SK-N-SH (cell line): ENCODE measurements around the gene FAM168A. TPM values are rescaled to one million over a fixed set of nuclear protein-coding genes. Genes with fewer than 3 reads are reported as not detected.
"Not testable (repeated sequence)": the region's sequence is repeated elsewhere in the genome, so short reads cannot be mapped to it uniquely, and the experiment has no call there.

Experiments
- CTCF ChIA-PET: fragments of 300-600, 350-600 bp; formaldehyde crosslinking; extraction: SDS; loops from one replicate; lab custom pipeline; 2021; lab: Yijun Ruan, JAX
- POLR2A ChIA-PET: fragments of 350-600 bp; sonication (Branson Sonifier 250); formaldehyde crosslinking; extraction: SDS; loops from one replicate; lab custom pipeline; 2020; ENCODE audit warnings: antibody characterized with exemption, inconsistent platforms; lab: Yijun Ruan, JAX
- DNase-seq: peaks from one replicate; pipeline ENCODE4 v3.0.0; 2012
- H2AFZ ChIP-seq: fragments of 200-600 bp; sonication (generic); 2 replicates; pipeline ENCODE4 v1.8.1; 2016; ENCODE audit warnings: antibody characterized with exemption, mild to moderate bottlenecking, low read depth
- H3F3A ChIP-seq: fragments of 200-600 bp; sonication (generic); replicated peaks from 2 replicates; pipeline ENCODE3; 2016; ENCODE audit warnings: antibody characterized with exemption, mild to moderate bottlenecking; ENCODE audit not compliant: insufficient read depth
- H3K27ac ChIP-seq, 2 experiments: fragments of 200-500 bp in 1 of 2; fragments of 200-600 bp in 1 of 2; sonication (Bioruptor generic) in 1 of 2; sonication (generic), shearing (Covaris generic) in 1 of 2; 2 replicates each; pipeline versions ENCODE4 v1.5.1 to v1.6.1; 2014 to 2016; ENCODE audit warnings: low read depth in 2 of 2, inconsistent platforms in 1 of 2, low read length in 1 of 2, mild to moderate bottlenecking in 1 of 2, mixed read lengths in 1 of 2
- H3K27me3 ChIP-seq: fragments of 200-600 bp; sonication (generic), shearing (Covaris generic); 2 replicates; pipeline ENCODE4 v1.6.1; 2016; ENCODE audit warnings: mixed run types; ENCODE audit not compliant: insufficient read depth
- H3K36me3 ChIP-seq, 2 experiments: fragments of 200-500 bp in 1 of 2; fragments of 200-600 bp in 1 of 2; sonication (Bioruptor generic) in 1 of 2; sonication (generic) in 1 of 2; replicated peaks in 1 of 2; 2 replicates each; pipeline versions ENCODE3 to v1.5.1; 2014 to 2016; ENCODE audit warnings: low read length in 1 of 2, mild to moderate bottlenecking in 1 of 2; ENCODE audit not compliant: insufficient read depth in 2 of 2, control insufficient read depth in 1 of 2
- H3K4me1 ChIP-seq, 2 experiments: fragments of 200-500 bp in 1 of 2; fragments of 200-600 bp in 1 of 2; sonication (Bioruptor generic) in 1 of 2; sonication (generic), shearing (Covaris generic) in 1 of 2; 2 replicates each; pipeline versions ENCODE4 v1.5.1 to v1.6.1; 2014 to 2016; ENCODE audit warnings: low read depth in 1 of 2, low read length in 1 of 2, mixed run types in 1 of 2; ENCODE audit not compliant: insufficient read depth in 2 of 2, control insufficient read depth in 1 of 2
- H3K4me2 ChIP-seq: fragments of 200-600 bp; sonication (generic), shearing (Covaris generic); 2 replicates; pipeline ENCODE4 v1.6.1; 2017; ENCODE audit warnings: mixed run types
- H3K4me3 ChIP-seq, 2 experiments: fragments of 200-500 bp in 1 of 2; fragments of 200-600 bp in 1 of 2; sonication (Bioruptor generic) in 1 of 2; sonication (generic), shearing (Covaris generic) in 1 of 2; 2 replicates each; pipeline versions ENCODE4 v1.5.1 to v1.8.1; 2014 to 2016; ENCODE audit warnings: low read depth in 2 of 2, inconsistent platforms in 1 of 2, low read length in 1 of 2, mild to moderate bottlenecking in 1 of 2, mixed read lengths in 1 of 2, moderate library complexity in 1 of 2
- H3K79me2 ChIP-seq: fragments of 200-600 bp; sonication (generic); 2 replicates; pipeline ENCODE4 v1.8.1; 2017; ENCODE audit warnings: mild to moderate bottlenecking; ENCODE audit not compliant: insufficient read depth
- H3K9ac ChIP-seq: fragments of 200-600 bp; sonication (generic); 2 replicates; pipeline ENCODE4 v1.6.1; 2017; ENCODE audit warnings: mixed run types
- H3K9me2 ChIP-seq: fragments of 200-600 bp; sonication (generic); 2 replicates; pipeline ENCODE4 v1.6.1; 2017; ENCODE audit warnings: mixed run types
- H3K9me3 ChIP-seq: fragments of 200-600 bp; sonication (generic); 2 replicates; pipeline ENCODE4 v1.6.1; 2017; ENCODE audit warnings: mixed run types, mild to moderate bottlenecking, moderate library complexity
- H4K20me1 ChIP-seq: fragments of 200-600 bp; sonication (generic); 2 replicates; pipeline ENCODE4 v1.6.1; 2017; ENCODE audit warnings: mild to moderate bottlenecking, mixed run types; ENCODE audit not compliant: insufficient read depth
- FOXJ3 ChIP-seq: sonication (generic); formaldehyde crosslinking; IDR thresholded peaks from 2 replicates; pipeline ENCODE4 v1.5.1; 2020; ENCODE audit warnings: mild to moderate bottlenecking, missing genetic modification reagents
- JUND ChIP-seq: IDR thresholded peaks from 2 replicates; pipeline ENCODE4 v1.4.0; 2012
- MXI1 ChIP-seq: IDR thresholded peaks from 2 replicates; pipeline ENCODE4 v1.6.1; 2012; ENCODE audit warnings: mild to moderate bottlenecking, low read depth, low read length, improper control_type of control experiment
- RCOR1 ChIP-seq: fragments of 150-350 bp; IDR thresholded peaks from 2 replicates; pipeline ENCODE4 v1.6.1; 2017; ENCODE audit warnings: antibody characterized with exemption, low read length
- REST ChIP-seq: IDR thresholded peaks from 2 replicates; pipeline ENCODE4 v1.6.1; 2012; ENCODE audit warnings: mild to moderate bottlenecking, low read depth, low read length, moderate library complexity
- TAF1 ChIP-seq: IDR thresholded peaks from 2 replicates; pipeline ENCODE4 v1.6.1; 2012; ENCODE audit warnings: low read depth, mild to moderate bottlenecking, low read length, moderate library complexity, borderline replicate concordance
- WGBS: methylation state at CpG from one replicate; pipeline ENCODE4 v1.1.6; 2017; ENCODE audit warnings: low lambda C conversion rate; 5-methylcytosine and 5-hydroxymethylcytosine counted together
- polyA plus RNA-seq, 3 experiments: library from polyadenylated mRNA; depleted of rRNA; stranded (reverse); fragments of >200 nt; gene quantifications; 2 replicates each; pipeline ENCODE4 v1.2.3, GENCODE V29; 2012
- TF ChIP-seq, protein P1 (sequence below): fragments of 200-600 bp; sonication (generic); IDR thresholded peaks from 2 replicates; pipeline ENCODE4 v1.6.1; 2017; ENCODE audit warnings: antibody characterized with exemption, mild to moderate bottlenecking, moderate library complexity

Gene FAM168A
- polyA plus RNA-seq, 1 of the 3 experiments (the other 2 are of a cell fraction): 17.8 TPM

GRCh38 chr11:73475549-73476095 is 122.3 kb downstream of the FAM168A start:
- H3K27ac ChIP-seq: no peak overlapping the region; a peak in 1 of 4 replicates
- H3K4me2 ChIP-seq: no peak overlapping the region
- no peak overlapping the region for H3K9ac ChIP-seq
- no peak overlapping the region for H2AFZ ChIP-seq
- no peaks in the 10 kb centered on the region for H3K9me3 ChIP-seq
- DNase-seq: no peak
- no peaks in the 10 kb centered on the region for H3K27me3 ChIP-seq
- CTCF ChIA-PET: interaction anchor here (2.4 kb wide), 1 partner anchor 10 kb away, joined by 9 read pairs; no protein-coding TSS in a partner anchor
- H4K20me1 ChIP-seq: no peaks in the 10 kb centered on the region
- no peaks in the 10 kb centered on the region for H3K9me2 ChIP-seq
- TF ChIP-seq REST (no peak), MXI1 (no peak)
- no peaks in the 10 kb centered on the region; a peak in 2 of 4 replicates for H3K4me1 ChIP-seq
- H3F3A ChIP-seq: peaks cover 4% of the 10 kb centered on the region
- peaks cover 21% of the 10 kb centered on the region for H3K79me2 ChIP-seq
- no peak overlapping the region for H3K4me3 ChIP-seq
- POLR2A ChIA-PET: no interaction called here
- peaks cover 2 to 6% of the 10 kb centered on the region in 2 experiments for H3K36me3 ChIP-seq

GRCh38 chr11:73473252-73473651 is 124.7 kb downstream of the FAM168A start:
- no peak for DNase-seq
- CTCF ChIA-PET: interaction anchor here (0.6 to 0.9 kb wide), 2 partner anchors 152 to 187 kb away, joined by 3 read pairs; no protein-coding TSS in a partner anchor
- H3K27ac ChIP-seq: no peak overlapping the region
- no peak overlapping the region for H3K9ac ChIP-seq
- H3K9me2 ChIP-seq: no peaks in the 10 kb centered on the region
- H3K4me2 ChIP-seq: no peak overlapping the region
- peaks cover 0 to 8% of the 10 kb centered on the region in 2 experiments; a peak in 2 of 4 replicates for H3K4me1 ChIP-seq
- TF ChIP-seq, protein P1, sequence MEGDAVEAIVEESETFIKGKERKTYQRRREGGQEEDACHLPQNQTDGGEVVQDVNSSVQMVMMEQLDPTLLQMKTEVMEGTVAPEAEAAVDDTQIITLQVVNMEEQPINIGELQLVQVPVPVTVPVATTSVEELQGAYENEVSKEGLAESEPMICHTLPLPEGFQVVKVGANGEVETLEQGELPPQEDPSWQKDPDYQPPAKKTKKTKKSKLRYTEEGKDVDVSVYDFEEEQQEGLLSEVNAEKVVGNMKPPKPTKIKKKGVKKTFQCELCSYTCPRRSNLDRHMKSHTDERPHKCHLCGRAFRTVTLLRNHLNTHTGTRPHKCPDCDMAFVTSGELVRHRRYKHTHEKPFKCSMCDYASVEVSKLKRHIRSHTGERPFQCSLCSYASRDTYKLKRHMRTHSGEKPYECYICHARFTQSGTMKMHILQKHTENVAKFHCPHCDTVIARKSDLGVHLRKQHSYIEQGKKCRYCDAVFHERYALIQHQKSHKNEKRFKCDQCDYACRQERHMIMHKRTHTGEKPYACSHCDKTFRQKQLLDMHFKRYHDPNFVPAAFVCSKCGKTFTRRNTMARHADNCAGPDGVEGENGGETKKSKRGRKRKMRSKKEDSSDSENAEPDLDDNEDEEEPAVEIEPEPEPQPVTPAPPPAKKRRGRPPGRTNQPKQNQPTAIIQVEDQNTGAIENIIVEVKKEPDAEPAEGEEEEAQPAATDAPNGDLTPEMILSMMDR: no peak
- TF ChIP-seq RCOR1 (no peak), FOXJ3 (CRISPR knock-in tag) (no peak), TAF1 (no peak), JUND (no peak)
- TF ChIP-seq, all 33 proteins: peak for 0
- Histone ChIP-seq H2AFZ (no peak overlapping the region), H3K27me3 (no peaks in the 10 kb centered on the region), H4K20me1 (no peaks in the 10 kb centered on the region), H3K79me2 (peaks cover 17% of the 10 kb centered on the region), H3K4me3 (no peak overlapping the region), H3F3A (no peaks in the 10 kb centered on the region), H3K9me3 (no peaks in the 10 kb centered on the region), H3K36me3 (peaks cover 2 to 6% of the 10 kb centered on the region in 2 experiments)
- 100% methylated on average over 1 of the region's 1 CpG for WGBS
- POLR2A ChIA-PET: no interaction called here

GRCh38 chr11:73470036-73470612 is 127.8 kb downstream of the FAM168A start:
- H3K9me3 ChIP-seq, H3K79me2 ChIP-seq, H3K27me3 ChIP-seq, H3K36me3 ChIP-seq, H4K20me1 ChIP-seq, H3K9ac ChIP-seq, H3K27ac ChIP-seq, H3K9me2 ChIP-seq, DNase-seq, H3F3A ChIP-seq, H2AFZ ChIP-seq, POLR2A ChIA-PET, H3K4me2 ChIP-seq, H3K4me3 ChIP-seq: not testable (repeated sequence)
- 93% methylated on average over 13 of the region's 13 CpGs for WGBS
- CTCF ChIA-PET: interaction anchor here (1.0 to 8.1 kb wide), 5 partner anchors 9 to 181 kb away, joined by 3 to 85 read pairs (median 4); no protein-coding TSS in a partner anchor
- peaks cover 0 to 11% of the 10 kb centered on the region in 2 experiments; a peak in 2 of 4 replicates for H3K4me1 ChIP-seq
